GM18499 (cell line): Measurements from ENCODE around the gene ARHGEF37.
"Not testable (repeated sequence)": the region's sequence is repeated elsewhere in the genome, so short reads cannot be mapped to it uniquely, and the experiment has no call there.

Source experiments
- ATAC-seq: cut with Tn5 transposase; IDR thresholded peaks from one replicate; pipeline ENCODE4 v1.9.1; 2021; ENCODE audit warnings: moderate number of reproducible peaks; ENCODE audit not compliant: insufficient read depth, unreplicated experiment

Gene ARHGEF37

GRCh38 chr5:149667829-149668330 lies 86.6 kb downstream of the ARHGEF37 start:
- ATAC-seq: no peak

DNA sequence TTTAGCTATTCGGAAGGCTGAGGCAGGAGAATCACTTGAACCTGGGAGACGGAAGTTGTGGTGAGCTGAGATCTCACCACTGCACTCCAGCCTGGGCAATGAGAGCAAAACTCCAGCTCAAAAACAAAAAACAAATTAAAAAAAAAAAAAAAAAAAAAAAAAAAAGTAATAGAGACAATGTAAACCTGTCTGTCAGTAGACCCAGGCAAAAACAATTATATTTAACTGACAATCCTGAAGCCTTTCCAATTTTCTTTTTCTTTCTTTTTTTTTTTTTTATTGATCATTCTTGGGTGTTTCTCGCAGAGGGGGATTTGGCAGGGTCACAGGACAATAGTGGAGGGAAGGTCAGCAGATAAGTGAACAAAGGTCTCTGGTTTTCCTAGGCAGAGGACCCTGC lies 88.0 kb downstream of the ARHGEF37 start:
- not testable (repeated sequence) for ATAC-seq

- no peak for ATAC-seq
Measured at GRCh38 chr5:149671544-149671943, 90.2 kb downstream of the ARHGEF37 start.

GRCh38 chr5:149672701-149673476 lies 91.6 kb downstream of the ARHGEF37 start:
- no peak for ATAC-seq

- no peak for ATAC-seq
Measured at GRCh38 chr5:149674686-149675085, 93.4 kb downstream of the ARHGEF37 start.

GRCh38 chr5:149675610-149676201 lies 94.4 kb downstream of the ARHGEF37 start:
- ATAC-seq: no peak

DNA sequence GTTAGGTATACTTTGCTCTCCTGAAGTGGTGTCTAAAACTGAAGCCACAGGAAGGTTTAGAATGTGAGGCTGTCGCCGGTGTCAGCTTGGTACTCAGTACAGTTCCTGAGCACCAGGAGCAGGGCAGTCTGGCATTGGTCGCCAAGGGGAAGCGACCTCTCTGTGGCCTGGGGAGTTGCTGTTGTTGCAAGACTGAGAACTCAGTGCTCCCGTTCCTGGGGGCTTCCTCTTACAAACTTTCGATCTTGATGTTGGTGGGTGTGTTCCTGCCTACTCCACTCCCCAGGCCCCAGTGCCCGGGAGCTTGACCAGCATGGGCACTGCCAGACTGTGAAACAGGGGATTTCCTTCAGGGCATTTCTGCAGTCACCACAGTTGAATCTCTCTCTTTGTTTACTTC lies 96.4 kb downstream of the ARHGEF37 start:
- no peak for ATAC-seq

DNA sequence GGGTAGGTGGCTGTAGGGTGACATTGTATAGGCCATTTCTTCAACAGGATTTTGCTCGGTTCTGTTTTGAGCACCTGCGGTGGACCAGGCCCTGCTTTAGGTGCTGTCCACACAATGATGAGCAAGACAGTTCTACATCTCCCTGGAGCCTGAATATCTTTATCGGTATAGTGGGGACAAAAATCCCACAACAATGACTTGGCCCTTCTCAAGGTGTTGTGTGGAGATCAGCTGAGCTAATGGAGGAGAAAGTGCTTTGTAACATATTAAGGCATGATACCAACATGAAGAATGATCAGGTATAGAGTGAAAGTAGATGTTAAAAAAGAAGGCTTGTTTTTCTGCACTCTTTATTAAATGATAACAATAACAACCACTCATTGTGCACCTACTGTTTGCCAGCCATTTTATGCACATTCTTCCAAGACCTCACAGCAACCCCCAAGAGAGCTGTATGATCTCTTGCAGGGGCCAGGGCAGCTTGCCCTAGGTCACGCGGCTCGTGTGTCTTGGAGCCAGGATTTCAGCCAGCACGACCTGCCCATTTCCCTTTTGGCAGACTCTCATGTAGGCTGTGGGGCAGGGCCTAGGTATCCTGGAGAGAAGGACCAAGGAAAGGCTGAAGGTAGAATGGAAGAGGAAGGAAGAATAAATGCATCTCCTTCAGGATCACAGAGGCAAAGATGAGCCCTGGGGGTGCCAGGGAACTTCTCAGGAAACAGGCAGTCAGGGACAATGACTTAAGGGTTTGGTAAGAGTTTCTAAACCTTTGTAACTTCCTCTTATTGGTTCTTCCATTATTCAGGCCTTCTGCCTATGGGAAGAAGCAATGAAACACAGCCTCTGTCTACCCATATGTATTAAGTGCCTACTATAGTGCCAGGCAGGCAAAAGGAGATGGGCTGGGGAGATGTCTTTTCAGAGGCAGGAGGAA lies 98.8 kb downstream of the ARHGEF37 start:
- peak; percentile 18 for ATAC-seq

DNA sequence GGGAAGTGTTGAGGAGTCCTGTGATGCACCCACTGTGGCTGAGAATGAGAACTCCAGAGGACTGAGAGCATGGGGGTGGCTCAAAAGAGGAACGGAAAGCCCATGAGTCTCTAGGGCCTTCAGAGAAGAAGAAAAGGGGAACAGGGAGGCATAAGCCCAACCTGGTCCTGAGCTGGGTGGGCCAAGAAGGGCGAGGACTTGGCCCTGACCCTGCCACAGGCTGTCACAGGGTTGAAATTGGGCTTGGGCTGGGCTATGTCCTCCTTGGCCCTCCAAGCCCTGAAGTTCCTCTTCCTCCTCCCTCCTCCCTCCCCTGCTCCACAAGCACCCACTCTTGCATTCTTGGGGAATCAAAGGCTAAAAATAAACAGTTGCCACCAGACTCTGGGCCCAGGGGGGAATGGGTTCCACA lies 99.5 kb downstream of the ARHGEF37 start:
- ATAC-seq: peak; percentile 97

DNA sequence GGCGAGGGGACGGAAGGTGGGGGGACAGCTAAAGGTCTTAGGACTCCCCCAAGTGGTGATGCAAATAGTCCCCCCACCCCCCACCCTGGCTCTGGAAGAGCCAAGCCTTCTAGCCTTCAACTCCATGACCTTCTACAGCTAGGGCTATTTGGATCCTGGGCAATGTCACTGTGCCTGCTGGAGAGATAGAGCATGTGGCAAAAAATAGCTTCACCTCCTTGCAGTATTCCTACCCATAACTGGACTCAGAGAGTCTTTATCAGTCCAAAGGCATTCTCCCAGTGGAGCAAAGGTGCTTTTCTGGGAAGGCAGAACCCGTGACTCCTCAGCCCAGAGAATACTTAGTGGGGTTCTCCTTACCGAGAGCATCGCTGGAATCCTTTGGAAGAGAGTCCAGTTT lies 100.0 kb downstream of the ARHGEF37 start:
- no peak for ATAC-seq

DNA sequence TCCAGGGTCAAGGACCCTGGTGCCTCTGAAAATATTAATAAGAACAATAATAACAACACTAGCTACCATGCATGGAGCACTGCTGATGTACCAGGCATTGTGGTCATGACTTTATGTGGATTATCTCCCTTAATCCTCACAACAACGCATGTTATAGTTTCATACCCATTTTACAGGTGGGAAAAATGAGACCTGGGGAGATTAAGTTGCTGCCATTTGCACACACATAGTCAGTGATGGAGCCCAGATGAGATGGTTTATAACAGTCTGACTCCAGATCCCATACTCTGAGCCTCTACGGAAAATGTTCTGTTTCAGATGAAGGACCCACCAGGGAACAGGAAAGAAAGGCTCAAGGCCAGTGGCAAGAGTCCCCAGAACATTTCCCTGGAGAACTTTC lies 100.6 kb downstream of the ARHGEF37 start:
- no peak for ATAC-seq

- ATAC-seq: no peak
Measured at GRCh38 chr5:149682532-149683075, 101.3 kb downstream of the ARHGEF37 start.

DNA sequence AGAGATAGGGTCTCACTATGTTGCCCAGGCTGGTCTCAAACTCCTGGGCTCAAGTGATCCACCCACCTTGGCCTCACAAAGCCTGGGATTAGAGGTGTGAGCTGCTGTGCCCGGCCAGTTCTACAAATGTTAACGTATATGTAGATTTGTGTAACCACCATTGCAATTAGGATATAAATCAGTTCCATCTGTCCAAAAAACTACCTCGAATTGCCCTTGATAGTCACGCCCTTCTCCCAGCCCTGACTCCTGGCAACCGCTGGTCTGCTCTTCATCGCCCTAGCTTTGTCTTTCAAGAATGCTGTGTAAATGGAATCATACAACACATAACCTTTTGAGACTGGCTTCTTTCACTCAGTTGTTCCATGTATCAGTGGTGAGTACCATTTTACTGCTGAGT lies 102.7 kb downstream of the ARHGEF37 start:
- no peak for ATAC-seq

GRCh38 chr5:149684371-149684770 lies 103.1 kb downstream of the ARHGEF37 start:
- ATAC-seq: no peak
